ENCODE measurements around the gene UVRAG.

The UVRAG gene

GRCh38 chr11:76129729-76130128 is 314.7 kb downstream of the UVRAG start:
- Histone ChIP-seq H3K36me3 (ENCODE audit: control insufficient read depth in 1 of 2, insufficient read depth in 2 of 2, low read length in 2 of 2) (no peaks in the 10 kb centered on the region), H3K27ac (ENCODE audit: low read length) (no peak overlapping the region), H3K4me3 (ENCODE audit: low read depth in 1 of 2, low read length in 2 of 2) (no peak overlapping the region), H3K27me3 (ENCODE audit: low read depth, low read length) (no peaks in the 10 kb centered on the region), H3K4me1 (ENCODE audit: control insufficient read depth in 1 of 2, insufficient read depth in 2 of 2, low read length in 2 of 2) (peaks cover 10 to 18% of the 10 kb centered on the region in 2 donors), H3K9me3 (ENCODE audit: control insufficient read depth in 1 of 2, low read length in 2 of 2) (no peaks in the 10 kb centered on the region)

DNA sequence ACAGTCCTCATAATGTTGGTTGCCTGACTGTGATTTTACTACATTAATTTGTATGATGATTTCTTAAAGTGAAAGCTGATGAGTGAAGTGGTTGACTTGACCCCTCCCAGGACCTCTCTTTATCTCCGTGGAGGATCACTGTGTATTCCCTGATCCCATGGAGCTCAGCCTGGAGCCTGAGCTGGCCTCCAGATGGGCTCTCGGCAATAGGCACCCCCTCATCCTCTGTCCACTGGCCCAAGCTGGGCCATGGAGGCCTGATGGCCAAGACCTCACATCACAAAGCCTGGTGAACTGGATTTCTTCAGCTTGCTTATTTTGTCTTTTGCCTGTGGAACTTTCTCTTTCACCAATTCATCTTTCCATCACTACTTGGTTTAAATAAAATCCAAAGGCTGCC is 316.1 kb downstream of the UVRAG start:
- Histone ChIP-seq H3K36me3 (ENCODE audit: control insufficient read depth in 1 of 2, insufficient read depth in 2 of 2, low read length in 2 of 2) (no peaks in the 10 kb centered on the region), H3K4me3 (ENCODE audit: low read depth in 1 of 2, low read length in 2 of 2) (no peak overlapping the region), H3K27ac (ENCODE audit: low read length) (no peak overlapping the region), H3K27me3 (ENCODE audit: low read depth, low read length) (no peaks in the 10 kb centered on the region), H3K4me1 (ENCODE audit: control insufficient read depth in 1 of 2, insufficient read depth in 2 of 2, low read length in 2 of 2) (peaks cover 10 to 18% of the 10 kb centered on the region in 2 donors), H3K9me3 (ENCODE audit: control insufficient read depth in 1 of 2, low read length in 2 of 2) (no peaks in the 10 kb centered on the region)

GRCh38 chr11:76131671-76132631 is 316.9 kb downstream of the UVRAG start:
- Histone ChIP-seq H3K36me3 (ENCODE audit: control insufficient read depth in 1 of 2, insufficient read depth in 2 of 2, low read length in 2 of 2) (no peaks in the 10 kb centered on the region), H3K4me1 (ENCODE audit: control insufficient read depth in 1 of 2, insufficient read depth in 2 of 2, low read length in 2 of 2) (peaks cover 10 to 18% of the 10 kb centered on the region in 2 donors), H3K27ac (ENCODE audit: low read length) (no peak overlapping the region), H3K9me3 (ENCODE audit: control insufficient read depth in 1 of 2, low read length in 2 of 2) (no peaks in the 10 kb centered on the region), H3K27me3 (ENCODE audit: low read depth, low read length) (no peaks in the 10 kb centered on the region), H3K4me3 (ENCODE audit: low read depth in 1 of 2, low read length in 2 of 2) (no peak overlapping the region)

DNA sequence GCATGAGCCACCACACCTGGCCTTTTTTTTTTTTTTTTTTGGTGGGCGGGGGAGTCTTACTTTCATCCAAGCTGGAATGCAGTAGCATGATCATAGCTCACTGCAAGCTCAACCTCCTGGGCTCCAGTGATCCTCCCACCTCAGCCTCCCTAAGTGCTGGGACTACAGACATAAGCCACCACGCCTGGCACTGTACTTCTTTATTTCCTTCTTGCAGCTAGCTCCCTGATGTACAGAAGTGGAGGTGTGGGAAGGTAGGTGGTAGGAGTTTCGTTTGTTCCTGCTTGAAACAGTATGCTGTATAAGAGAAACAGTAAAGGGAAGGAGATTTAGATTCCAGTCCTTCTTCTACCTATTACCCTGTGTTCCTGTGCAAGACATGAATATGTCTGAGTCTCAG is 319.2 kb downstream of the UVRAG start:
- Histone ChIP-seq H3K9me3 (ENCODE audit: control insufficient read depth in 1 of 2, low read length in 2 of 2) (no peaks in the 10 kb centered on the region), H3K27me3 (ENCODE audit: low read depth, low read length) (no peaks in the 10 kb centered on the region), H3K27ac (ENCODE audit: low read length) (no peak overlapping the region), H3K4me1 (ENCODE audit: control insufficient read depth in 1 of 2, insufficient read depth in 2 of 2, low read length in 2 of 2) (peaks cover 10 to 18% of the 10 kb centered on the region in 2 donors), H3K4me3 (ENCODE audit: low read depth in 1 of 2, low read length in 2 of 2) (no peak overlapping the region), H3K36me3 (ENCODE audit: control insufficient read depth in 1 of 2, insufficient read depth in 2 of 2, low read length in 2 of 2) (peaks cover 0 to 7% of the 10 kb centered on the region in 2 donors)

- Histone ChIP-seq H3K4me1 (ENCODE audit: control insufficient read depth in 1 of 2, insufficient read depth in 2 of 2, low read length in 2 of 2) (peaks cover 10 to 18% of the 10 kb centered on the region in 2 donors), H3K4me3 (ENCODE audit: low read depth in 1 of 2, low read length in 2 of 2) (no peak overlapping the region), H3K27me3 (ENCODE audit: low read depth, low read length) (no peaks in the 10 kb centered on the region), H3K27ac (ENCODE audit: low read length) (no peak overlapping the region), H3K9me3 (ENCODE audit: control insufficient read depth in 1 of 2, low read length in 2 of 2) (no peaks in the 10 kb centered on the region), H3K36me3 (ENCODE audit: control insufficient read depth in 1 of 2, insufficient read depth in 2 of 2, low read length in 2 of 2) (peaks cover under 1 to 7% of the 10 kb centered on the region in 2 donors)
Observed at GRCh38 chr11:76135491-76135890, 320.5 kb downstream of the UVRAG start.

DNA sequence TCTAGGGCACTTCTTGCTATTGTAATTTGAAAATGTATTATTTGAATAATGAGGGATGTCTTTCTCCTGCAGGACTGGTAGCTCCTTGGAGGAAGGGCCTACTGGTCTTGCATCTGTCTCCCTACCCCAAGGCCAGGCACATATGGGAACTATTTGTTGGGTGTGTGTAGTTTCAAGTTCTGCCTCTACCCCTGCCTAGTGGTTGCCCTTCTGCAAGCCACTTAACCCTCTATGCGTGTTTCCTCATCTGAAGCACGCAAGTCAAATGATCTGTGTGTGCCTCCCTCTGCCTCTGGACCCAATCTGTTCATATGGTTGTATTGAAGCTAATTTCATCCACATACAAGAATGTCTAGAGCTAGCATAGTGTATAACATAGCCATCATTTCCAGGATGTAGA is 324.3 kb downstream of the UVRAG start:
- peaks cover 11 to 30% of the 10 kb centered on the region in 2 donors for H3K36me3 ChIP-seq (ENCODE audit: control insufficient read depth in 1 of 2, insufficient read depth in 2 of 2, low read length in 2 of 2)
- H3K27me3 ChIP-seq (ENCODE audit: low read depth, low read length) = no peaks in the 10 kb centered on the region
- no peaks in the 10 kb centered on the region for H3K9me3 ChIP-seq (ENCODE audit: control insufficient read depth in 1 of 2, low read length in 2 of 2)
- no peak overlapping the region for H3K27ac ChIP-seq (ENCODE audit: low read length)
- H3K4me1 ChIP-seq (ENCODE audit: control insufficient read depth in 1 of 2, insufficient read depth in 2 of 2, low read length in 2 of 2) = no peaks in the 10 kb centered on the region
- H3K4me3 ChIP-seq (ENCODE audit: low read depth in 1 of 2, low read length in 2 of 2) = no peak overlapping the region

DNA sequence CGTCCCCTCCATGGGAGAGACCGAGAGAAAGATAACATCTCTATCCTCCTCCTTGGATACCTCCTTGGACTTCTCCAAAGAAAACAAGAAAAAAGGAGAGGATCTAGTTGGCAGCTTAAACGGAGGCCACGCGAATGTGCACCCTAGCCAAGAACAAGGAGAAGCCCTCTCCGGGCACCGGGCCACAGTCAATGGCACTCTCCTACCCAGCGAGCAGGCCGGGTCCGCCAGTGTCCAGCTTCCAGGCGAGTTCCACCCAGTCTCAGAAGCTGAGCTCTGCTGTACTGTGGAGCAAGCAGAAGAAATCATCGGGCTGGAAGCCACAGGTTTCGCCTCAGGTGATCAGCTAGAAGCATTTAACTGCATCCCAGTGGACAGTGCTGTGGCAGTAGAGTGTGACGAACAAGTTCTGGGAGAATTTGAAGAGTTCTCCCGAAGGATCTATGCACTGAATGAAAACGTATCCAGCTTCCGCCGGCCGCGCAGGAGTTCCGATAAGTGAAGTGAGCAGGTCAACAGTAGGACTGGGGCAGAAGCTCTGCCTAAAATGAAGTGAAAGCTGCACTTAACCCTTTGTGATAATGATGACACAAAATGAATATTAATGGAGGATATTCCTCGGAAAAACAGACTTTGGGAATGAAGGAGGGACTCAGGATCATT is 326.0 kb downstream of the UVRAG start:
- H3K9me3 ChIP-seq (ENCODE audit: control insufficient read depth in 1 of 2, low read length in 2 of 2) = no peaks in the 10 kb centered on the region
- H3K36me3 ChIP-seq (ENCODE audit: control insufficient read depth in 1 of 2, insufficient read depth in 2 of 2, low read length in 2 of 2) = peaks cover 11 to 30% of the 10 kb centered on the region in 2 donors
- no peaks in the 10 kb centered on the region for H3K27me3 ChIP-seq (ENCODE audit: low read depth, low read length)
- H3K4me1 ChIP-seq (ENCODE audit: control insufficient read depth in 1 of 2, insufficient read depth in 2 of 2, low read length in 2 of 2) = no peaks in the 10 kb centered on the region
- H3K27ac ChIP-seq (ENCODE audit: low read length) = no peak overlapping the region
- H3K4me3 ChIP-seq (ENCODE audit: low read depth in 1 of 2, low read length in 2 of 2) = no peak overlapping the region

- H3K4me1 ChIP-seq (ENCODE audit: control insufficient read depth in 1 of 2, insufficient read depth in 2 of 2, low read length in 2 of 2) = no peaks in the 10 kb centered on the region
Observed at GRCh38 chr11:76141901-76142588, 327.0 kb downstream of the UVRAG start.

GRCh38 chr11:76143274-76143673 is 328.3 kb downstream of the UVRAG start:
- no peaks in the 10 kb centered on the region for H3K4me1 ChIP-seq (ENCODE audit: control insufficient read depth in 1 of 2, insufficient read depth in 2 of 2, low read length in 2 of 2)
- no peak overlapping the region for H3K27ac ChIP-seq (ENCODE audit: low read length)
- no peaks in the 10 kb centered on the region for H3K9me3 ChIP-seq (ENCODE audit: control insufficient read depth in 1 of 2, low read length in 2 of 2)
- H3K4me3 ChIP-seq (ENCODE audit: low read depth in 1 of 2, low read length in 2 of 2) = no peak overlapping the region
- peaks cover 11 to 26% of the 10 kb centered on the region in 2 donors for H3K36me3 ChIP-seq (ENCODE audit: control insufficient read depth in 1 of 2, insufficient read depth in 2 of 2, low read length in 2 of 2)
- no peaks in the 10 kb centered on the region for H3K27me3 ChIP-seq (ENCODE audit: low read depth, low read length)

More at GRCh38 chr11:76141901-76142588, 327.0 kb downstream of the UVRAG start:
- no peak overlapping the region for H3K4me3 ChIP-seq (ENCODE audit: low read depth in 1 of 2, low read length in 2 of 2)
- no peaks in the 10 kb centered on the region for H3K9me3 ChIP-seq (ENCODE audit: control insufficient read depth in 1 of 2, low read length in 2 of 2)
- H3K27ac ChIP-seq (ENCODE audit: low read length) = no peak overlapping the region
- H3K27me3 ChIP-seq (ENCODE audit: low read depth, low read length) = no peaks in the 10 kb centered on the region
- H3K36me3 ChIP-seq (ENCODE audit: control insufficient read depth in 1 of 2, insufficient read depth in 2 of 2, low read length in 2 of 2) = peaks cover 11 to 30% of the 10 kb centered on the region in 2 donors

GRCh38 chr11:76147106-76147740 is 332.2 kb downstream of the UVRAG start:
- no peaks in the 10 kb centered on the region for H3K27me3 ChIP-seq (ENCODE audit: low read depth, low read length)
- no peaks in the 10 kb centered on the region for H3K9me3 ChIP-seq (ENCODE audit: control insufficient read depth in 1 of 2, low read length in 2 of 2)
- no peak overlapping the region for H3K4me3 ChIP-seq (ENCODE audit: low read depth in 1 of 2, low read length in 2 of 2)
- no peak overlapping the region for H3K27ac ChIP-seq (ENCODE audit: low read length)
- peaks cover 0 to 5% of the 10 kb centered on the region in 2 donors for H3K4me1 ChIP-seq (ENCODE audit: control insufficient read depth in 1 of 2, insufficient read depth in 2 of 2, low read length in 2 of 2)
- peaks cover 4 to 10% of the 10 kb centered on the region in 2 donors for H3K36me3 ChIP-seq (ENCODE audit: control insufficient read depth in 1 of 2, insufficient read depth in 2 of 2, low read length in 2 of 2)

Data from muscle layer of duodenum (tissue), 2 donors.